Measurements from ENCODE around the gene DCAF12L2.
"Not testable (repeated sequence)": the region's sequence is repeated elsewhere in the genome, so short reads cannot be mapped to it uniquely, and the experiment has no call there.

Gene DCAF12L2

DNA sequence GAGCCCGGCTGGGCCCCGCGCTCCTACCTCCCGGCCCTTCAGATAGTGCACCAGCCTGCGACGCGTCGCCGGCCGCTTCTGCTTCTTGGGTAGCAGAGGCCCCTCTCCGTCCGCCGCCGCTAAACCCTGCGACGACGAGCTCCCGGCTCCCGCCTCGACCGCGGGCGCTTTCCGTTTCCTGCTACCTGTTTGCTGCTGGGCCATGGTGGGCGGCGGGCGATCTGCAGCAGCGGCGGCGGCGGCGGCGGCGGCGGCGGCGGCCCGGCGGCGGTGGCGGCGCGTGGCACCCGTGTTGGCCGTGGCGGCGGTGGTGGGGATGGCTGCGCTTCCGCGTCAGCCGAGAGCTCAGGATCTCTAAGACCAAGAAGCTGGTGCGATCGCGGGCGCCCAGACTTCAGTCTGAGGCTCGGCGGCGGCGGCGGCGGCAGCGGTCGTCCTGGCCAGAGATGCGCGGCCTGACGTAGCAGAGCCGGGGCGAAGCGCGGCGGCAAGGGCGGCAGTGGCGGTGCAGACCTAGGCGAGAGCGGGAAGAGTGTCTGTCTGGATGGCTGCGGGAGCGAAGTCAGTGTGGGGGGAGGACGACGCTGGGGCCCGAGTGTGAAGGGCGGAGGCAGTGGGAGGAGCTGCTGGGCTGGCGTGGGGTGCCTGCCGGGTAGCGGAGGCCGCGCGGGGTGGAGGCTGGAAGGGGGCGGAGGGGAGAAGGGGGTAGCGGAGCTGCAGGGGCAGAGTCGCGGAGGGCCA, at the start of gene DCAF12L2:
TSS of gene DCAF12L2 (minus strand) at position 569 of the 741 bp plus-strand sequence. CDS start at position 204, 365 bp downstream.
- DNase-seq: no peak

DNA sequence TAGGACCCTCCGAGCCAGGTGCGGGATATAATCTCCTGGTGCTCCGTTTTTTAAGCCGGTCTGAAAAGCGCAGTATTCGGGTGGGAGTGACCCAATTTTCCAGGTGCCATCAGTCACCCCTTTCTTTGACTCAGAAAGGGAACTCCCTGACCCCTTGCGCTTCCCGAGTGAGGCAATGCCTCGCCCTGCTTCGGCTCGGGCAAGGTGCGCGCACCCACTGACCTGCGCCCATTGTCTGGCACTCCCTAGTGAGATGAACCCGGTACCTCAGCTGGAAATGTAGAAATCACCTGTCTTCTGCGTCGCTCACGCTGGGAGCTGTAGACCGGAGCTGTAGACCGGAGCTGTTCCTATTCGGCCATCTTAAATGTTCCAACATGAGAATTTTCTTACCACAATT, 24.8 kb upstream of the DCAF12L2 start:
- not testable (repeated sequence) for DNase-seq

DNA sequence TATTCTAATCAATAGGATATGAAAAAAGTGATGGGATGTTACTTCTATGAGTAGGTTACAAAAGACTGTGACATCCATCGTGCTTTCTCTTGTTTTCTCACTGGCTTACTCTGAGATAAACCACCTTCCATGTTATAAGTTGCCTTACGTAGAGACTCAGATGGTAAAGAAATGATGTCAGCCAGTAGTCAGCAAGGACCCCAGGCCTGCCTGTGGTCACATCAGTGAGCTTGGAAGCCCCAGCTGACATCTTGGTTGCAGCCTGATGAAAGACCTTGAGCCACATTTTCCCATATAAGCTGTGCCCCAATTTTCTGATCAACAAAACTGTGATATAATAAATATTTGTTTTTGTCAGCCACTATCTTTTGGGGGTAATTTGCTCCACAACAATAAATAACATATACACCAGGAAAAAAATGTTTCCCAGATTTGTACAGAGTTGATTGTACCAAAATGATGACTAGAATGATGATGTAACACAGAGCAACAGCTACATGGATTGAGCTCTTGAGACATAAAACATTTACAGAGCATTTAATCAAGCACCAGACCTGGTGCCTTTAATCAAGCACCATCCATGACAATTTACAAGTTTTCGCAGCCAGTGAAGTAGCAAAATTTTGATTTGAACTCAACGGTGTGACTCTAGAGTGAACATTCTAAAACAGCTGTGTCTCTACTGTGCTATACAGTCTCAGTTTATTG, 11.2 kb upstream of the DCAF12L2 start:
- DNase-seq: no peak

- DNase-seq: no peak
Observed at GRCh38 chrX:126170720-126171119, 4.6 kb upstream of the DCAF12L2 start.

GRCh38 chrX:126167560-126167959, 1.5 kb upstream of the DCAF12L2 start:
- no peak for DNase-seq

DNA sequence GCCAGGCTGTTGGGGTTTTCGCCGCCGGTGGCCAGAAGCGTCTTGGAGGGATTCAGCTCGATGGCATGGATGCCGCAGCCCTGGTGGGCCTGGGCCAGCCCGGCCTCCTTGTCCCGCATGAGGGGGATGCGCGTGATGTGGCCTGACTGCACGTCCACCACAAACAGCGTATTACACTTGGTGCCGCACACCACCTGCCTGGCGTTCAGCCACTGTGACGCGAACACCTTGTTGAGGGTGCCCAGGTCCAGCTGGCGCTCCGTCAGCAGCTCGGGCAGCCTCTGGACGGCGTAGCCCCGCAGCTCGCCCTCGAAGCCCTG, 728 bp downstream of the DCAF12L2 start:
- no peak for DNase-seq

DNA sequence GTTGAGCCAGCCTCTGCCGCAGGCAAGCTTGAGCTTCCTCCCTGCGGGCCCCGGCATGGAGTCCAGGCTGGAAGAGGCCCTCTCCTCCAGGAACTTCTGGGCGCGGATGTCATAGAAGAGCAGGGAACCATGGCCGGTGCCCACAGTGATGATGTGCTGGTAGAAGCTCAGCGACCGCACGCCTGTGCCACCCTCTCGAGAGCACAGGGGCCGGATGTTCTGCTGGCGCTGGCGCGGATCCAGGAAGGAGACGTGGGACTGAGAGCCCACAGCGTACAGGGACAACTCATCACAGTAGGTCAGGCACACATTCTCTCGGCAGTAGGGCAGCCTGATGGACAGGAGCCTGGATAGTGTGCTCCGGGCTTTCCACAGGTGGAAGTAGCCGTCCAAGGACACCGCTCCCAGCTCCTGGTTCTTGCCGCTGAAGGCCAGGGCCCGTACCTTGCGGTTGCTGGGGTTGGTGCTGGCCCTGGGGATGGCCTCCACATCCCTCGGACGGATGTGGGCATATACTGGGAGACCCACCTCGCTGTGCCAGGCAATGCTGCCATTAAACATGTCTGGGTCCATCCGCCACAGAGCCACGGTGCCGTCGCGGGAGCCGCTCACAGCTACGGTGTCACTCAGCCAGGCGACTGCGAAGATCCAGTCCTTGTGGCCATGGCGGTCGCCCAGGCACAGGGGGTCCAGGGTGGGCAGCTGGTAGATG, 1.2 kb downstream of the DCAF12L2 start:
- no peak for DNase-seq

DNA sequence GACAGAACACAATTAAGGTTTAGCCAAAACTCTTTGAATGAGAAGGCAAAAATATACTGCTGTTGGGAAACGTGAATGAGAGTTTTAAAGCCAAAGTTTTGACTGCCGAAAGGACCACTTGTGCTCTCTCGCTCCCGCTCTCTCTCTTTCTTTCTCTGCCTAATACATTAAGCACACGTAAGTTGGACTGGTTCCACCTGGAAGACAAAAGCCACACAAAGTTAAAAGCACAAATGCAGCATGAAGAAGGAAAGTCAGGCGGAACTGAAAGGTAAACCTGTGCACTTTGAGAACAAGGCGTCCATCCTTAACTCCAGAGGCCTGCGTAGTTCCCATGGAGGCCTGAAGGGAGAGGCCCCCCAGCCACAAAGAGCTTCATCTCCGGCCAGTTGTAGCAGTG, 1.9 kb downstream of the DCAF12L2 start:
- no peak for DNase-seq

DNA sequence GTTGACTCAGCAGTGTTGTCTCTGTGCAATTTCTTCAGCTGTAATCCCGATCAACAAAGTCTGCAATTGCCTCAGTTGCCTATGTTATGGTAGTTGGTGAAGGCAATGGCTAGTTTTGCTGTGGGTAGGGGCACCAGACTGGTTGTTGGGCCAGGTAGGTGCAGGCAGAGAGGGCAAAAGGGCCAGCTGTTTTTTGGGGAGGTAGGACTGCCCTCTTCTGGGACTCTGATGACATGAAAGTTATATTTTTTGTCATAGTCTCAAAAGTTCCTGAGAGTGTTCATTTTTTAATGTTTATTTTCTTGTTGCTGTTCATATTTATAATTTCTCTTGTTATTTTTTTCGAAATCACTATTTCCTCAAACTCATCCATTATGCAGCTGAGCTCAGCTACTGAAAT, 25.1 kb downstream of the DCAF12L2 start:
- no peak for DNase-seq

DNA sequence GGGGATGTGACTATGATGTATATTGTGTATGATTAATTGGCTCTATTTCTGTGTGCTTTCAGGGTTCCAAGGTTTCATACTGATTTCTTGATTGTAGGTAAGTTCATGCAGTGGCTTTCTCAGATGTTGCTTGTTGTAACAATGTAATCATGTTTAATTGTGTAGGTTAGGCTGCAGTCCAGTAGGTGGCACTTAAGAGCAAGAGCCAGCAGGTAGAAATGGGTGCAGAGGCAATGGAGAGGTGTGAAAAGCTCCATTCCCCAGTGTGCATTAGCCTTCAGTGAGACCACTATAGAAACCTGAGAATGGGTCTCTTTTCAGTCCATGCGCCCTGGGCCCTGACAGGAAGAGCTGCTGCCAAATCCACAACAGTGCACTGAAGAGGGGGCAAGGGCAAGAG, 28.2 kb downstream of the DCAF12L2 start:
- no peak for DNase-seq

DNA sequence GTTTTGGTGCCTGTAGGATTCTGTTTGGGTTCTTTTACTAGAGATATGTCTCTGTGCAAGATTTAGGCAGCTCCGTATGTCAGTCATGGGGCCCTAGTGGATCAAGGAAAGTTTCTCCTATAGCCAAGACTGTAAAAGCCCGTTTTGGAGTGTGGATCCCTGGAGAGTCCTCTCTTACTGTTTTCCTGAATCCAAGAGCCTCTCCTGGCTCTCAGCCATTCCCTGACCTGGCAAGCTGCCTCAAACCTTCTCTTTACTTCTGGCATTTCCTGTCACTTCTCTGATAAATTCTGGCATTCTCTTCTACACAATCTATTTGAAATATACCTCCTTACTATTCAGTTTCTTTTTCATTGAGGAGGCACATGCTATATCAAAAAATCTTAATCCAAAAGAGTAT, 41.4 kb downstream of the DCAF12L2 start:
- no peak for DNase-seq
